Endometrial microvascular endothelial cells (primary cell): ENCODE data around the gene NEURL1B. TPM values are rescaled to one million over a fixed set of nuclear protein-coding genes. Genes with fewer than 3 reads are reported as not detected.

Experiments used
- in situ Hi-C: cut with HindIII; loops from 2 replicates; pipeline ENCODE4 v1.10.0; 2017; ENCODE audit warnings: low sequenced_read_pairs, low pct_unique_long_range_greater_than_20kb; ENCODE audit errors: inconsistent ontology term
- total RNA-seq: library from RNA; depleted of rRNA; stranded (reverse); fragments of >200 nt; gene quantifications from one replicate; pipeline ENCODE4 v1.2.3, GENCODE V29; 2015; ENCODE audit errors: inconsistent ontology term

The NEURL1B gene
- total RNA-seq, 1 donor from 2014 or later: 5.3 TPM

DNA sequence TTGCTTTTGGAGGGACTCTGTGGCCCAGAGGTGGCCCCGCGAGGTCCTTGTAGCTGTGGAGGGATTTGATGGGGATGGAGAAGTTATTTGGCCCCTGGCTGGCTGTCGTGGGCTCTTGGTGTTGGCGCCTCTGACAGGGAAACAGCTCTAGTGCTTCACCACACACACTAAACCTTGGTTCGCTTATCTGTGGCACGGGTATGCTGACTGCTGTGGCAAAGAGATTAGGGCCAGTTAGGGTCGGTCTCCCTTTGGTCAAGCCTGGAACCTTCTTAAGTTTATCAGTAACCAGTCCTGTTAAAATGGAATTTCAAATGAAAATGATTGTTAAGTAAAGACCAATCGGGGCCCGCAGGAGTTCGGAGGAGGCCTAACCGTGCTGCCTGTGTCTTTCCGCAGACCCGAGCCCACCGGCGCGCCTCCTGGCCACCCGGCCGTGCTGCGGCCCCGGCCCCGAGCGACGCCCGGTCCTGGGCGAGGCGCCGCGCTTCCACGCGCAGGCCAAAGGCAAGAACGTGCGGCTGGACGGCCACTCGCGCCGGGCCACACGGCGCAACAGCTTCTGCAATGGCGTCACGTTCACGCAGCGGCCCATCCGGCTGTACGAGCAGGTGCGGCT lies 28.4 kb downstream of the NEURL1B start:
- in situ Hi-C loops: no loop called here

DNA sequence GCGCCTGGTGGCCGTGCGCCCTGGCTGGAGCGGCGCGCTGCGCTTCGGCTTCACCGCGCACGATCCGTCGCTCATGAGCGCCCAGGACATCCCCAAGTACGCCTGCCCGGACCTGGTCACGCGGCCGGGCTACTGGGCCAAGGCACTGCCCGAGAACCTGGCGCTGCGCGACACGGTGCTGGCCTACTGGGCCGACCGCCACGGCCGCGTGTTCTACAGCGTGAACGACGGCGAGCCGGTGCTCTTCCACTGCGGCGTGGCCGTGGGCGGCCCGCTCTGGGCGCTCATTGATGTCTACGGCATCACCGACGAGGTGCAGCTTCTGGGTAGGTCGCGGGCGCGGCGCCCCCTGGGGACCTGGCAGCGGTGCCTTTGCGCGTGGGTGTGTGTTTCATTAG lies 28.9 kb downstream of the NEURL1B start:
- in situ Hi-C loops: no loop called here

DNA sequence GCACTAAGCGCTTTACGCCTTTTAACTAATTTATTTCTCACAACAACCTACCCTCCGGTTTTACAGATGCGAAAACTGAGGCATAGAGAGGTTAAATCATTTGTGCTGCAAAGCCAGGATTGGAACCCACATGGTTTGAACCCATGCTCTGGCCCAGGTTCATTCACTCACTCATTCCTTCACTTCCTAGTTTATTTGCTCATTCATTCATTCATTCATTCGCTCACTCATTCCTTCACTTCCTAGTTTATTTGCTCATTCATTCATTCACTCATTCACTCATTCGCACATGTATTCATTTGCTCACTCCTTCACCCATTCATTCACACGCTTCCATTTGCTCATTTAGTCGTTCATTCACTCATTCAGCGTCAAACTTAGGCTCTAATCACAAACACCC lies 29.4 kb downstream of the NEURL1B start:
- in situ Hi-C loops: no loop called here

- in situ Hi-C loops: no loop called here
Measured at GRCh38 chr5:172671091-172671490, 30.0 kb downstream of the NEURL1B start.

- in situ Hi-C loops: no loop called here
Measured at GRCh38 chr5:172672681-172673080, 31.6 kb downstream of the NEURL1B start.

DNA sequence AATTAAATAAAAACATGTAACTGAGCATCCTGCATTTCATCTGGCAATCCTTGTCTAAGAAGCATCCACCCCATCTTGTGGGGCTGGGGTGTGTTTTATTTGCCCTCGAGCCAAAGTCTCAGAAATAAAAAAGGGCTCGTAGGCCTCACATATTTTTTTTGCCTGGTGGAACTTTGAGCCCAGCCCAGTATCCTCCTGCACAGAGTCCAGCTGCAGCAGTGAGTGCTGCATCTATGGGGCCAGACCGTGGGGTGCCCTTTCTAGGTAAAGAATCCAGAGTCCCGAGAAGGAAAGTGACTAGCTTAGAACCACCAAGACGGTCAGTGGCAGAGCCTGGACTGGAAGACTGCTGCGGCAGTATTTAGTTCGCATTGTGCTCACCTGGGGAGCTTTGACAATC lies 33.1 kb downstream of the NEURL1B start:
- in situ Hi-C loops: no loop called here

- in situ Hi-C loops: loop anchor here (25.0 kb wide), 1 partner anchor 215 kb away; the partner anchor contains the start of gene SH3PXD2B
Measured at GRCh38 chr5:172676914-172677475, 35.9 kb downstream of the NEURL1B start.

DNA sequence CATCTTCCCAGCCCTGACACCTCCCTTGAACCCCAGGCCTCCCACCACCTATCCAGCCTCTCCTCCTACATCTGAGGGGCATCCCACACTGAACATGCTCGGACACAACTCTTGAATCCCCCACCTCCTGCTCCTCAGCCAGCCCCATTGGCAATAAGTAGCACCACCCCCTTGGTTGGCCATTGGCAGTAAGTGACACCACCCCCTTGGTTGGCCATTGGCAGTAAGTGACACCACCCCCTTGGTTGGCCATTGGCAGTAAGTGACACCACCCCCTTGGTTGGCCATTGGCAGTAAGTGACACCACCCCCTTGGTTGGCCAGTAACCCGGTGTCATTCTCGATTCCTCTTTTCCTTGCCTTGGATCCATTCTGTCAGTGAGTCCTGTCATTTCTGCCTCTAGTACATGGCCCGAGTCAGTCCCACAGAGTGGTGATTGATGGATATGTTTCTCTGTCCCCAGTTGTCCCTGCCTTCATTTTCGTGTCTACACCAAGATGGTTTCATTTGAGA lies 37.4 kb downstream of the NEURL1B start:
- in situ Hi-C loops: loop anchor here (25.0 kb wide), 1 partner anchor 216 kb away; the partner anchor contains the start of gene SH3PXD2B

DNA sequence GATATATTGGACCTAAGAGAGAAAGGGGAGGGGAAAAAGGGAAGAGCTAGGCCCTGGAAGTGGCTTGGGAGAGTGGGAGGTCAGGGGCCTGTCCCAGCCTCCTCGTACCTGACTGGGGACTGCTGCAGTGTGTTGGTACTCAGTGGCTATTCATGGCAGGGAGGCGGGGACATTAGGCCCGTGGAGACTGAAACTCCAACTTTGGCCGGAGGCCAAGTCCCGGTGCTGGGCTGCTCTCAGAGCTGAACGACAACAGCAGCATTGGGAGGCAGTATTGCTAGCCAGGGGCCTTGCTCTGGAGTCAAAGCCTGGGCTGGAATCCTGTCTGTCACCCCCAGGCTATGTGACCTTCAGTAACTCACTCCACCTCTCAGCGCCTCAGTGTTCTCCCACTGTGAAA lies 37.8 kb downstream of the NEURL1B start:
- in situ Hi-C loops: loop anchor here (25.0 kb wide), 1 partner anchor 217 kb away; the partner anchor contains the start of gene SH3PXD2B

DNA sequence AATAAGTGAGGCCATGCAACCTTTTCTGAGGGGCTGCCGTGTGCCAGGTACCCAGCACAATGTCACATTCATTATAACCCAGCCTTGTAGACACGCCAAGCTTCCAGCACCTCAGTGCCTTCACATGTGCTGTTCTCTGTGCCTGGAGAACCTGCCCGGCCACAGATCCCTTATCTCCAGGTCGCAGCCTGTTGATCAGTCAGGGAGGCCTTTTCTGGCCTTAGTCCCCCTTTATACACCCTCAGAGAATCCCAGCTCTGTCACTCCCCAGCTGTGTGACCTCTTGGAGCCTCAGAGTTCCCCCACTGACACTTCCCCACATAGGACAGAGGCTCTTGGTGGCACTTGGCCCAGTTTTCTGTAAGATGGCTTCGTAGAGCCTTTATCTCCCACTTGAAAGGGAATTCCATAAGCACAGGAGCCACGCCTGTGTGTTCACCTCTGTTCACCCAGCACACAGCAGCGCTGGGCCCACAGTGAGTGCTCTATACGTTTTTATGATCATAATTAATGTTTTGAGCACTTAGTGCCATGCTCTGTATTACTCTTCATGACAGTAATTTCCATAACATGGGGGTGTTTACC lies 38.7 kb downstream of the NEURL1B start:
- in situ Hi-C loops: loop anchor here (25.0 kb wide), 1 partner anchor 217 kb away; the partner anchor contains the start of gene SH3PXD2B

DNA sequence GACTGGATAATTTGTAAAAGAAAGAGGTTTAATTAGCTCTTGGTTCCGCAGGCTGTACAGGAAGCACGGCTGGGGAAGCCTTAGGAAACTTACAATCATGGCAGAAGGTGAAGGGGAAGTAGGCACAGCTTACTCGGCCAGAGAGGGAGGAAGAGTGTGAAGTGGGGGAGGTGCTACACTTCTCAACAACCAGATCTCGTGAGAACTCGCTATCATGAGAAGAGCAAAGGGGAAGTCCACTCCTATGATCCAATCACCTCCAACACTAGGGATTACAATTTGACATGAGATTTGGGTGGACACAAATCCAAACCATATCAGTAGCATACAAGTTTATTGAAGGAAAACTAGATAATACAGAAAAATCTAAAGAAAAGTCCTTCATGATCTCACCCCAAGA lies 39.9 kb downstream of the NEURL1B start:
- in situ Hi-C loops: loop anchor here (25.0 kb wide), 1 partner anchor 219 kb away; the partner anchor contains the start of gene SH3PXD2B

DNA sequence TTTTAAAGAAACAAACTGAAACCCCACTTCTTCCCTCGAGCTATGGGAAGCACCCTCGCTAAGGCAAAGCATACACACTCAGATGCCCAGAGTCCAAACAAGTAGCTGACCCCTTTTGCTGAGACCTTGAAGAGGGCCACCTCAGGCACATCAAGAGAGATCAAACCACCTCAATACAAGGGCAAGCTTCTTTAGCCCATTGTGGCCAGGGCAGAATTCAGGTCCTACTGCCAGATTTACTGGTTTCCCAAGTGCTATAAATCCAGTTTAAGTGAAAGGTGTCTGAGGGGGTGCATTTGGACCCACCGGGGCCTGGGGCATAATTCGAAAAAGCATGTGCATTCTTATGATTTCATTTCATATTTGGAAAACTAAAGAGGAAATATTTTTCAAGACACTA lies 40.4 kb downstream of the NEURL1B start:
- in situ Hi-C loops: loop anchor here (25.0 kb wide), 1 partner anchor 219 kb away; the partner anchor contains the start of gene SH3PXD2B

- in situ Hi-C loops: loop anchor here (25.0 kb wide), 1 partner anchor 221 kb away; the partner anchor contains the start of gene SH3PXD2B
Measured at GRCh38 chr5:172683264-172683644, 42.2 kb downstream of the NEURL1B start.

DNA sequence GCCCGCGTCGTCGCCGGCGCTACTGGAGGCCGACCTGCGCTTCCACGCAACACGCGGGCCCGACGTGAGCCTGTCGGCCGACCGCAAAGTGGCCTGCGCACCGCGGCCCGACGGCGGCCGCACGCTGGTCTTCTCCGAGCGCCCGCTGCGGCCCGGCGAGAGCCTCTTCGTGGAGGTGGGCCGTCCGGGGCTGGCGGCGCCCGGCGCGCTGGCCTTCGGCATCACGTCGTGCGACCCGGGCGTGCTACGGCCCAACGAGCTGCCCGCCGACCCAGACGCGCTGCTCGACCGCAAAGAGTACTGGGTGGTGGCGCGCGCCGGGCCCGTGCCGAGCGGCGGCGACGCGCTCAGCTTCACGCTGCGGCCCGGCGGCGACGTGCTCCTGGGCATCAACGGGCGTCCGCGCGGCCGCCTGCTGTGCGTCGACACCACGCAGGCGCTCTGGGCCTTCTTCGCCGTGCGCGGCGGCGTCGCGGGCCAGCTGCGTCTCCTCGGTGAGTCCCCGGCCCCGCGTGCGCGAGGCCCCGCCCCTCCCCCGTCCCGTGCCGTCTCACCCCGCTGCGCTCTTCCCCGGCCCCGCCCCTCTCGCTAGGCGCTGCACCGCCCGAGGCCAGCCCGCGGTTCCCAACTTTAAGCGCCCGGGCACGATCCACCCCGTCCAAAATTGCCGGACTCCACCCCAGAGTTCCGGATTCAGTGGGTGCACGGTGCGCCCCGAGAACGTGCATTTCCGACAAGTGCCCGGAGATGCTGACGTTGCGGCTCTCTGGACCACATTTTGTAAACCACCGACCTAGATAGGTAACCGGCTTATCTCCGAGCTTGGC lies 42.8 kb downstream of the NEURL1B start:
- in situ Hi-C loops: loop anchor here (25.0 kb wide), 1 partner anchor 222 kb away; the partner anchor contains the start of gene SH3PXD2B

DNA sequence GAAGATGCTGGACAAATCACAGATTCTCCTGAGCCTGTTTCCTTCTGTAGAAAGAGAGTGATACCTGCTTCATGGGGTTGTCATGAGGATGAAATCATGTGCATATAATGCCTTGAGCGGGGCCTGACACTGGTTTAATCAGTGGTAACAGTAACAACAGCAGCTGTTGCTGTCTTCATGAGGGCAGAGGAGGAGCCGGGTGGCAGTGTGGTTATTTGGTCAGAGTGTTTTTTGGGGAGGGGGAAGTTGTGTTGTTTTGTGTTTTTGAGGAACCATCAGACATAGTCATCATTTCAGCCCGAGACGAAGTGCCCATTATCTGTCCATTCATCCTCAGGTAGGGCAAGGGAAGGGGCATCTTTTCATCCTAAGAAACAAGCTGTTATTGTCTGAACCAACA lies 44.0 kb downstream of the NEURL1B start:
- in situ Hi-C loops: loop anchor here (25.0 kb wide), 1 partner anchor 223 kb away; the partner anchor contains the start of gene SH3PXD2B

DNA sequence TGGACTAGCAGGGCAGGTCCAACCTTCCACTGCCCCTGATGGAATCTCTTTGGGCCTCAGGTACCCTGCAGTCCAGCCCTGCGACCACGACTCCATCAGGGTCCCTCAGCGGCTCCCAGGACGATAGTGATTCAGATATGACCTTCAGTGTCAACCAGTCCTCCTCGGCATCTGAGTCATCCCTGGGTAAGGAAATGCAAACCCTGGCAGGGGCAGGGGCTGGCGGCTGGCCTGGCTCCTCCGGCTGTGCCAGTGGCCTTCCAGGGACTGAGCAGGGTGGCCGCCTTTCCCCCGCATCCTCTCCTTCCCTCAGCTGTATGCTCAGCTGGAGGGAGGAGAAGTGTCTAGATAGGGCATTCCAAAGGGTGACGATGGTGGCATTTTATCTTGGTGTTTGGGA lies 45.0 kb downstream of the NEURL1B start:
- in situ Hi-C loops: loop anchor here (25.0 kb wide), 1 partner anchor 224 kb away; the partner anchor contains the start of gene SH3PXD2B

DNA sequence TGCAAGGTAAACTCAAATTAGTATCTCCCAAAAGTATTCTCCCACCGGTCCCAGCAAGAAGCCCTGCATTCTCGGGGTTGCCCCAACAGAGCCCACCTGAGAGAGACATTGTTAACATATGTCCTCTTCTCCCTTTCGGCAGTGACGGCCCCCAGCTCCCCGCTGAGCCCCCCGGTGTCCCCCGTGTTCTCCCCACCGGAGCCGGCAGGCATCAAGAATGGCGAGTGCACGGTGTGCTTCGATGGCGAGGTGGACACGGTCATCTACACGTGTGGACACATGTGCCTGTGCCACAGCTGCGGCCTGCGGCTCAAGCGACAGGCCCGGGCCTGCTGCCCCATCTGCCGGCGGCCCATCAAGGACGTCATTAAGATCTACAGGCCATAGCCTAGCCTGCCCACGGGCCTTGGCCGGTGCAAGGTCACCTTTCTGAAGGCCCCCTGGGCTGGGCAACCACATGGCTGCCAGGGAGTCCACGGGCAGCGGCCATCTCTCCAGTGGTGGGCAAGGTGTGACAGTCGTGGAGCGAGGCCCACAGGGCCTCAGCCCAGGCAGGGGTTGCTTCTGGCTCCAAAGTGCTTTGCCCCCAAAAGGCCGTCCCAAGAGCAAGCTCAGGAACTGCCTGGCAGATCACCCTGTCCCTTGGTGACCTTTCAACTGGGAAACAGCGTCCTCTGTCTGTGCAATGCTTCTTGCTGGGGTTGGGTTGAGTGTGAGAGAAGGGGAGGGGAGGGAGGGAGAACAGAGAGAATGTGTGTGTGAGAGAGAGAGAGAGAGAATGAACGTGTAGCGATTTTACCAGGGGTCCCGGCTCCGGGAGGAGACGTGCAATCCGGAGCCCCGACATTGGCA lies 45.7 kb downstream of the NEURL1B start:
- in situ Hi-C loops: loop anchor here (25.0 kb wide), 1 partner anchor 224 kb away; the partner anchor contains the start of gene SH3PXD2B

DNA sequence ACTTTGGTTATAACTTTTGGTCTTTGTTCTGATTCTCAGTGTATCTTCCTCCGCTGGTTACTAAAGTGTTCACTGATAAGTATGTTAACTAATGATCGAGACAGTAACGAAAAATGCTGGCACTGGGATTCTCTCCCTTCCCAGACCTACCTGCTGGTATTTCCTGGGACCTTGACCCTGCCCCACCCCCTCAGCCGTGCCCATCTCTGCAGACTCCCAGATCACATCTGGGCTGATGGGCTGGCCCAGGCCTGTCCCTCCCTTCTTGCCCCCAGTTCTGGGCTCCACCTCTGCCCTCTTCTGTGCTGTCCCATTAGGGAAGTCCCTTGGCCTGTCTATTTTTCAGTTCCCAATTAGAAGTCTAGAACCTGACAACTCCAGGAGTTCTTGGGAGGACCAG lies 46.9 kb downstream of the NEURL1B start:
- in situ Hi-C loops: loop anchor here (25.0 kb wide), 1 partner anchor 226 kb away; the partner anchor contains the start of gene SH3PXD2B
